K562 (cell line): ENCODE data around the gene TYW3. TPM values are rescaled to one million over a fixed set of nuclear protein-coding genes. Genes with fewer than 3 reads are reported as not detected.

Experiments used
- BMI1 ChIP-seq: fragments of 150-350 bp; IDR thresholded peaks from 2 replicates; pipeline ENCODE4 v1.6.1; 2014; ENCODE audit warnings: low read length
- CBX1 ChIP-seq: sonication (generic); IDR thresholded peaks from 2 replicates; pipeline ENCODE4 v1.6.1; 2016; ENCODE audit warnings: antibody characterized with exemption, low read depth, mild to moderate bottlenecking
- ESRRA ChIP-seq: fragments of 450-650 bp; IDR thresholded peaks from 2 replicates; pipeline ENCODE4 v1.6.1; 2014; ENCODE audit warnings: low read depth, mild to moderate bottlenecking, moderate library complexity, borderline replicate concordance
- HDAC1 ChIP-seq, 2 experiments: fragments of 450-650 bp; IDR thresholded peaks; 2 replicates each; pipeline ENCODE4 v1.6.1; 2016 to 2017; ENCODE audit warnings: inconsistent platforms in 1 of 2, mild to moderate bottlenecking in 1 of 2, moderate library complexity in 1 of 2
- LEF1 ChIP-seq: fragments of 450-650 bp; IDR thresholded peaks from 2 replicates; pipeline ENCODE4 v1.6.1; 2016; ENCODE audit warnings: mild to moderate bottlenecking
- POLR3A ChIP-seq: IDR thresholded peaks from 2 replicates; pipeline ENCODE4 v1.6.1; 2011; ENCODE audit warnings: borderline replicate concordance, mild to moderate bottlenecking, moderate library complexity; ENCODE audit not compliant: insufficient read length, insufficient read depth; ENCODE audit errors: extremely low read depth
- RBM22 ChIP-seq: fragments of 200-400 bp; formaldehyde crosslinking; IDR thresholded peaks from 2 replicates; pipeline ENCODE4 v1.6.1; 2018; ENCODE audit warnings: low read length, low read depth; ENCODE audit not compliant: poor library complexity, severe bottlenecking
- ZNF124 ChIP-seq: sonication (generic); formaldehyde crosslinking; IDR thresholded peaks from 2 replicates; pipeline ENCODE4 v1.8.1; 2022; ENCODE audit warnings: missing genetic modification reagents
- ZNF232 ChIP-seq: sonication (generic); formaldehyde crosslinking; IDR thresholded peaks from 2 replicates; pipeline ENCODE4 v1.8.0; 2022; ENCODE audit warnings: mild to moderate bottlenecking, missing genetic modification reagents
- ZNF431 ChIP-seq: sonication (generic); formaldehyde crosslinking; IDR thresholded peaks from 2 replicates; pipeline ENCODE4 v1.8.0; 2022; ENCODE audit warnings: mild to moderate bottlenecking, missing genetic modification reagents
- ZNF699 ChIP-seq: fragments of 250-450 bp; sonication (Bioruptor Pico); IDR thresholded peaks from 2 replicates; pipeline ENCODE4 v1.8.0; 2021; ENCODE audit warnings: mild to moderate bottlenecking, moderate library complexity; ENCODE audit not compliant: insufficient replicate concordance
- ZNF717 ChIP-seq: fragments of 250-450 bp; sonication (Bioruptor Pico); IDR thresholded peaks from 2 replicates; pipeline ENCODE4 v1.5.0; 2021
- ZSCAN29 ChIP-seq: fragments of 450-650 bp; IDR thresholded peaks from 2 replicates; pipeline ENCODE4 v1.6.1; 2017
- polyA plus RNA-seq, 8 experiments: library from polyadenylated mRNA; depleted of rRNA in 4 of 8; stranded (reverse) in 5 of 8; unstranded in 3 of 8; fragments of >200 nt; fragmentation: Nextera tagmentation in 2 of 8; fragmentation: Illumina TruSeq in 1 of 8; extraction: Ambion mirVana in 2 of 8; extraction: Trizol in 1 of 8; gene quantifications; 2 replicates each; pipeline versions ENCODE4 v1.2.1 to v1.2.3, GENCODE V29; 2011 to 2014; ENCODE audit warnings: inconsistent platforms in 1 of 8, missing spikeins in 1 of 8
- total RNA-seq, 7 experiments: library from RNA; depleted of rRNA in 6 of 7; stranded (reverse); fragments of >200 nt in 6 of 7; fragmentation: Illumina TruSeq in 2 of 7; extraction: Trizol in 2 of 7; gene quantifications; 2 replicates each; pipeline versions ENCODE4 v1.2.1 to v1.2.3, GENCODE V29; 2011 to 2021; ENCODE audit warnings: low replicate concordance in 1 of 7
- TF ChIP-seq, protein P1 (sequence below): fragments of 450-650 bp; IDR thresholded peaks from 2 replicates; pipeline ENCODE4 v1.7.1; 2018; ENCODE audit warnings: mild to moderate bottlenecking, low read depth; ENCODE audit not compliant: partially characterized antibody
- TF ChIP-seq, protein P2 (sequence below): fragments of 250-450 bp; sonication (Bioruptor Pico); IDR thresholded peaks from 2 replicates; pipeline ENCODE4 v1.8.0; 2022; ENCODE audit warnings: inconsistent platforms, mild to moderate bottlenecking, moderate library complexity, borderline replicate concordance
- TF ChIP-seq, protein P3 (sequence below), 2 experiments: IDR thresholded peaks in 1 of 2; conservative IDR thresholded peaks in 1 of 2; 2 replicates each; pipeline ENCODE4 v1.6.1; 2016; ENCODE audit warnings: low read depth in 2 of 2, mild to moderate bottlenecking in 1 of 2, missing compliant biosample characterization in 1 of 2, missing genetic modification characterization in 1 of 2, moderate library complexity in 1 of 2
- TF ChIP-seq, protein P4 (sequence below): fragments of 450-650 bp; IDR thresholded peaks from 2 replicates; pipeline ENCODE4 v1.6.1; 2018; ENCODE audit not compliant: partially characterized antibody

TYW3 gene
- total and polyA plus RNA-seq, 9 of the 15 experiments (the other 6 are each of a cell fraction or from before 2014, with no cell fraction given) = 22.0 to 54.0 (median 41.1) TPM

DNA sequence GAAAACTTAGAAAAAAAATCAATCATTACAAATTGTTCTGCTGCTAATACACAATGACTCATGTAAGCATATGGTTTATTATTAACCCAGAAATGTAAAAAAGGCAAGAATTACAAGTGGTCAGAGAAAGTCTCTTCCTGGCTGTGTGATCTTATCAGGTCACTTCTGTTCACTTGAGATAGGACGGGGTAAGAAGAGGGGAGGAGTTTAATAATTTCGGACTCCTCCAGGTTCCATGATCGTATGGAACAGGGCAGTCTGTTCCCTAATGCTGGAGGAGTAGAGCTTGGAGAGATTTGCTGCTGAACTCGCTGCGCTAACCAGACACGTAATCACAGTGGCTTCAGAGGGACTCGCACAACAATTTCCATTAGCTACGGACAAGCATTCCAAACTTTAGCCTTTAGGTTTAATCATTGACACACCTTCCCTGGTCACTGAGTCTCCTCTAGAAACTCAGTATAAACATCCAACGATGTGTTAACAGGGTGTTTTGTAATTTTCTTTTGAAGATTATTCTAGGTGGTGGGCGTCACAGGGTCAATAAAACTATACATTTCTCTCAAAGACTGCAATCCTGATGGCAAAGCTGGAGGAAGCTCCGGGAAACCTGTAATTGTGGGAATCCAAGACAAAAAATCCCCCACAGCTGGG is 1.4 kb upstream of the TYW3 start (continued):
- TF ChIP-seq CBX1 = no peak
- no peak for TF ChIP-seq ZNF717
- no peak for TF ChIP-seq RBM22
- no peak for TF ChIP-seq ZNF232 (CRISPR knock-in tag)
- TF ChIP-seq ZNF431 = no peak
- TF ChIP-seq BMI1 = no peak
- TF ChIP-seq, protein P1, sequence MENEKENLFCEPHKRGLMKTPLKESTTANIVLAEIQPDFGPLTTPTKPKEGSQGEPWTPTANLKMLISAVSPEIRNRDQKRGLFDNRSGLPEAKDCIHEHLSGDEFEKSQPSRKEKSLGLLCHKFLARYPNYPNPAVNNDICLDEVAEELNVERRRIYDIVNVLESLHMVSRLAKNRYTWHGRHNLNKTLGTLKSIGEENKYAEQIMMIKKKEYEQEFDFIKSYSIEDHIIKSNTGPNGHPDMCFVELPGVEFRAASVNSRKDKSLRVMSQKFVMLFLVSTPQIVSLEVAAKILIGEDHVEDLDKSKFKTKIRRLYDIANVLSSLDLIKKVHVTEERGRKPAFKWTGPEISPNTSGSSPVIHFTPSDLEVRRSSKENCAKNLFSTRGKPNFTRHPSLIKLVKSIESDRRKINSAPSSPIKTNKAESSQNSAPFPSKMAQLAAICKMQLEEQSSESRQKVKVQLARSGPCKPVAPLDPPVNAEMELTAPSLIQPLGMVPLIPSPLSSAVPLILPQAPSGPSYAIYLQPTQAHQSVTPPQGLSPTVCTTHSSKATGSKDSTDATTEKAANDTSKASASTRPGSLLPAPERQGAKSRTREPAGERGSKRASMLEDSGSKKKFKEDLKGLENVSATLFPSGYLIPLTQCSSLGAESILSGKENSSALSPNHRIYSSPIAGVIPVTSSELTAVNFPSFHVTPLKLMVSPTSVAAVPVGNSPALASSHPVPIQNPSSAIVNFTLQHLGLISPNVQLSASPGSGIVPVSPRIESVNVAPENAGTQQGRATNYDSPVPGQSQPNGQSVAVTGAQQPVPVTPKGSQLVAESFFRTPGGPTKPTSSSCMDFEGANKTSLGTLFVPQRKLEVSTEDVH = no peak
- peak; percentile 67; the same call in 1 of the 2 replicates for TF ChIP-seq LEF1
- TF ChIP-seq POLR3A = no peak
- TF ChIP-seq ESRRA = 0 out of 2 replicates have a peak, but pooled peaks have one; percentile 25
- TF ChIP-seq ZNF699 (CRISPR knock-in tag) = no peak
- 0 out of 4 replicates have a peak, but pooled peaks of 1 of the 2 experiments have one; percentile 12 for TF ChIP-seq HDAC1 (IDR thresholded peaks at IDR 0.05)
- TF ChIP-seq, protein P2, sequence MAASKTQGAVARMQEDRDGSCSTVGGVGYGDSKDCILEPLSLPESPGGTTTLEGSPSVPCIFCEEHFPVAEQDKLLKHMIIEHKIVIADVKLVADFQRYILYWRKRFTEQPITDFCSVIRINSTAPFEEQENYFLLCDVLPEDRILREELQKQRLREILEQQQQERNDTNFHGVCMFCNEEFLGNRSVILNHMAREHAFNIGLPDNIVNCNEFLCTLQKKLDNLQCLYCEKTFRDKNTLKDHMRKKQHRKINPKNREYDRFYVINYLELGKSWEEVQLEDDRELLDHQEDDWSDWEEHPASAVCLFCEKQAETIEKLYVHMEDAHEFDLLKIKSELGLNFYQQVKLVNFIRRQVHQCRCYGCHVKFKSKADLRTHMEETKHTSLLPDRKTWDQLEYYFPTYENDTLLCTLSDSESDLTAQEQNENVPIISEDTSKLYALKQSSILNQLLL (CRISPR knock-in tag) = no peak
- TF ChIP-seq, protein P3, sequence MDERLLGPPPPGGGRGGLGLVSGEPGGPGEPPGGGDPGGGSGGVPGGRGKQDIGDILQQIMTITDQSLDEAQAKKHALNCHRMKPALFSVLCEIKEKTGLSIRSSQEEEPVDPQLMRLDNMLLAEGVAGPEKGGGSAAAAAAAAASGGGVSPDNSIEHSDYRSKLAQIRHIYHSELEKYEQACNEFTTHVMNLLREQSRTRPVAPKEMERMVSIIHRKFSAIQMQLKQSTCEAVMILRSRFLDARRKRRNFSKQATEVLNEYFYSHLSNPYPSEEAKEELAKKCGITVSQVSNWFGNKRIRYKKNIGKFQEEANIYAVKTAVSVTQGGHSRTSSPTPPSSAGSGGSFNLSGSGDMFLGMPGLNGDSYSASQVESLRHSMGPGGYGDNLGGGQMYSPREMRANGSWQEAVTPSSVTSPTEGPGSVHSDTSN (CRISPR knock-in tag; IDR thresholded peaks at IDR 0.05; ENCODE audit: low read depth) = no peak
- TF ChIP-seq, protein P3 (tag; conservative IDR thresholded peaks at IDR 0.05; ENCODE audit: low read depth) = no peak
- TF ChIP-seq ZNF124 (CRISPR knock-in tag) = no peak
- TF ChIP-seq, protein P4, sequence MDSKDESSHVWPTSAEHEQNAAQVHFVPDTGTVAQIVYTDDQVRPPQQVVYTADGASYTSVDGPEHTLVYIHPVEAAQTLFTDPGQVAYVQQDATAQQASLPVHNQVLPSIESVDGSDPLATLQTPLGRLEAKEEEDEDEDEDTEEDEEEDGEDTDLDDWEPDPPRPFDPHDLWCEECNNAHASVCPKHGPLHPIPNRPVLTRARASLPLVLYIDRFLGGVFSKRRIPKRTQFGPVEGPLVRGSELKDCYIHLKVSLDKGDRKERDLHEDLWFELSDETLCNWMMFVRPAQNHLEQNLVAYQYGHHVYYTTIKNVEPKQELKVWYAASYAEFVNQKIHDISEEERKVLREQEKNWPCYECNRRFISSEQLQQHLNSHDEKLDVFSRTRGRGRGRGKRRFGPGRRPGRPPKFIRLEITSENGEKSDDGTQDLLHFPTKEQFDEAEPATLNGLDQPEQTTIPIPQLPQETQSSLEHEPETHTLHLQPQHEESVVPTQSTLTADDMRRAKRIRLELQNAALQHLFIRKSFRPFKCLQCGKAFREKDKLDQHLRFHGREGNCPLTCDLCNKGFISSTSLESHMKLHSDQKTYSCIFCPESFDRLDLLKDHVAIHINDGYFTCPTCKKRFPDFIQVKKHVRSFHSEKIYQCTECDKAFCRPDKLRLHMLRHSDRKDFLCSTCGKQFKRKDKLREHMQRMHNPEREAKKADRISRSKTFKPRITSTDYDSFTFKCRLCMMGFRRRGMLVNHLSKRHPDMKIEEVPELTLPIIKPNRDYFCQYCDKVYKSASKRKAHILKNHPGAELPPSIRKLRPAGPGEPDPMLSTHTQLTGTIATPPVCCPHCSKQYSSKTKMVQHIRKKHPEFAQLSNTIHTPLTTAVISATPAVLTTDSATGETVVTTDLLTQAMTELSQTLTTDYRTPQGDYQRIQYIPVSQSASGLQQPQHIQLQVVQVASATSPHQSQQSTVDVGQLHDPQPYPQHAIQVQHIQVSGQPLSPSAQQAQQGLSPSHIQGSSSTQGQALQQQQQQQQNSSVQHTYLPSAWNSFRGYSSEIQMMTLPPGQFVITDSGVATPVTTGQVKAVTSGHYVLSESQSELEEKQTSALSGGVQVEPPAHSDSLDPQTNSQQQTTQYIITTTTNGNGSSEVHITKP = peak; percentile 7
- no peak for TF ChIP-seq ZSCAN29
